Activated T-cell treated with anti-CD3 and anti-CD28 coated beads, Interleukin-2, amount 50 U/mL, for 72 hours (primary cell): ENCODE results near the gene TEDC1. TPM values are rescaled to one million over a fixed set of nuclear protein-coding genes. Genes with fewer than 3 reads are reported as not detected.

Experiments
- ATAC-seq, 2 donors: fragments of 150-1000 bp; cut with Tn5 transposase; replicated peaks in 1 of 2; 2 replicates each; pipeline ENCODE4 v1.10.0; 2021; ENCODE audit warnings: moderate library complexity in 2 of 2, mild to moderate bottlenecking in 1 of 2
- DNase-seq, 2 donors: peaks; one replicate each; pipeline ENCODE4 v3.0.0; 2021 to 2022; ENCODE audit warnings: mixed read lengths in 1 of 2
- H3K27ac Mint-ChIP-seq: one replicate; pipeline ENCODE4 v1.8.0; 2022; ENCODE audit warnings: mild to moderate bottlenecking, moderate library complexity, mixed read lengths
- H3K27me3 Mint-ChIP-seq: one replicate; pipeline ENCODE4 v1.8.0; 2022; ENCODE audit warnings: low read depth, mixed read lengths
- H3K36me3 Mint-ChIP-seq, 2 donors: one replicate each; pipeline ENCODE4 v1.8.0; 2022; ENCODE audit warnings: mixed read lengths in 2 of 2, mild to moderate bottlenecking in 1 of 2; ENCODE audit not compliant: insufficient read depth in 2 of 2
- H3K4me1 Mint-ChIP-seq: one replicate; pipeline ENCODE4 v1.8.0; 2022; ENCODE audit warnings: low read depth, mixed read lengths
- H3K4me3 Mint-ChIP-seq, 2 donors: one replicate each; pipeline ENCODE4 v1.8.0; 2022; ENCODE audit warnings: mild to moderate bottlenecking in 2 of 2, mixed read lengths in 2 of 2, moderate library complexity in 2 of 2
- H3K9me3 Mint-ChIP-seq, 2 donors: one replicate each; pipeline ENCODE4 v1.8.0; 2022; ENCODE audit warnings: mixed read lengths in 2 of 2
- total RNA-seq, 2 donors: library from RNA; stranded (reverse); gene quantifications; one replicate each; pipeline ENCODE4 v1.2.3, GENCODE V29; 2022

TEDC1 gene
- total RNA-seq, 2 donors from 2014 or later: 33.0 to 36.9 TPM

DNA sequence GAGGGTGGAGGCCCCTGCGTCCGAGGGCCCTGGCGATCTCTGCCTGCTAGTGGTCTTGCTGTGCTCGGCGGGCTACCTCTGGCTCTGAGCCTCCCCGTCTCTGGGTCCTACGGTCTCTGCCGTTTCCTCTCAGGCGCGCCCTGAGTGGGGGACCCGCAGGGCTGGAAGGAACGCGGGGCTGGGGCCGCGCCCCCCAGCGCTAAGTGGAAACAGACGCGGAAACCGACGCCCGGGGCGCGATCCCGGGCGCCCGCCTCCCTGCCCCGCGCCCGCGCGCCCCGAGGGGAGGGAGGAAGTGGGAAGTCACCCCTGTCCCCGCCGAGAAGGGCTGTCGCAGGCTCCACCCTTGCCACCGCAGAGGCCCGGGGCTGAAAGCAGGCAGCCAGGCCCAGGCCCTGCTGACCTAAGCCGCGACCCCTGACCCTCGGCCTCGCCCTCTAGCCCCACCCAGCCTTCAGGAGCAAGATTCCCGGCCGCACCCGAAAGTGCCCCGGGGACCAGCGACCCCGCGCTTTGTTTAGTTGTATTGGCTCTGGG lies 3.5 kb upstream of the TEDC1 start:
- peak in 1 of 2 donors; percentile 3 for ATAC-seq
- Mint-ChIP-seq H3K4me3 (peak overlapping the region; percentile 87 to 95), H3K4me1 (peaks cover 53% of the 10 kb centered on the region), H3K36me3 (peaks cover 0 to 1% of the 10 kb centered on the region in 2 donors), H3K9me3 (no peaks in the 10 kb centered on the region), H3K27ac (peak overlapping the region; percentile 63), H3K27me3 (no peaks in the 10 kb centered on the region)
- DNase-seq: peak; percentile 74 to 78

DNA sequence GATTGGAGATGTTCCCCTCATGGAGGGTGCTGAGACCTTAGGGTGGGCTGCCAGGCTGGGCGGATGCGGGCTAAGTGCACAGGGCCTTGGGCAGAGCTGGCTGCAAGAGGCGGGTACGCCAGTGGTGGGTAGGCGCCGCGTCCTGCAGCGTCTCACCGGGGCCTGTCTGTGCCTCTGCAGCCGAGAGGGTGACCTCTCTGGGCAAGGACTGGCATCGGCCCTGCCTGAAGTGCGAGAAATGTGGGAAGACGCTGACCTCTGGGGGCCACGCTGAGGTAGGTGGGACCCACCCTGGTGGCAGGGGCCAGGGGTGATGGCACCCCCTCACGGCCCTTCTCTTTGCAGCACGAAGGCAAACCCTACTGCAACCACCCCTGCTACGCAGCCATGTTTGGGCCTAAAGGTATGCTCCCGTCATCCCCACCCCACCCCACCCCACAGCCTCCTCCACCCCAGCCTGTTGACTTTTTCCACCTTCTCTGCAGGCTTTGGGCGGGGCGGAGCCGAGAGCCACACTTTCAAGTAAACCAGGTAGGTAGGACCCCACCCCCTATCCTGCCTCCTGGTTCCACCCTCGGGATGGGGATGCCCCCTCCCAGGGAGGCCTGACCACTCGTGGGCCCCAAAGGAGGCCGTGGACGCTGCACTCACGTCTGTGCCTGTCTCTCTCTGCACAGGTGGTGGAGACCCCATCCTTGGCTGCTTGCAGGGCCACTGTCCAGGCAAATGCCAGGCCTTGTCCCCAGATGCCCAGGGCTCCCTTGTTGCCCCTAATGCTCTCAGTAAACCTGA lies 2.9 kb upstream of the TEDC1 start:
- Mint-ChIP-seq H3K4me1 (peaks cover 46% of the 10 kb centered on the region), H3K27ac (peak overlapping the region; percentile 63), H3K9me3 (no peaks in the 10 kb centered on the region), H3K27me3 (no peaks in the 10 kb centered on the region), H3K36me3 (peaks cover 0 to 1% of the 10 kb centered on the region in 2 donors), H3K4me3 (peak overlapping the region; percentile 87 to 95)
- ATAC-seq: no peak
- peak in 1 of 2 donors; percentile 39 for DNase-seq

DNA sequence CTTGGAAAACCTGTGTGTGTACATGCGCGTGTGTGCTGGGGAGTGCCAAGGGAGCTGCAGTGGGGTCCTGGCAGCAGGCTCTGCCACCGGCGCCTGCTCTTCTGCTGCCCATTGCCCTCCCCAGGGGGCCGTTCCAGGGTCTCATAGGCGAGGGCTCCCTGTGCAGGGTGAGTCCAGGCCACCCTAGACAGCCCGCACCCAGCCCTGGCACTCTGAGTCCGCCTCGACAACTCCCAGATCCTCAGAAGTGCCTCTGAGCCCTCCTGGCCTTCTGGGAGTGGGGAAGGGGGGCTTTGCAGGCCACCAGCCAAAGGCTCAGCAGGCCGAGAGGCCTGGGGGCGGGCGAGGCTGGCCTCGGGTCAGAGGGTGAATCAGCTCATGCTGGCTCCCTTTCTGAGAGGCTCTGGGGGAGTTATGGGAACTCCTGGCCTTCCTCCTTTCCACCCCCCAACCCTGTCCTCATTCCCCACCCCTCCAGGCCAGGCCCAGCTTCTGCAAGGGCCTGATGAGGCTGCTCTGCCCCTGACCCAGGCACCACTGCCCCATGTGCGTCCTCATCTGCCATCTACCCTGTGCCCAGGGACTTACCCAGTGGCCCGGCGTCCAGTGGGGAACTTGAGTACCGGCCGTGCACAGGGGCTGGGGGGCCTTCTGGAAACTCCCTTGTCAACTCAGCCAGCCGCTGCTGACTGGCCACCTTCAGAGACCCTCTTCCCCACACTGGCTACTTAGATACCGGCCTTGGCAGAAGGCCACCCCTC lies 2.1 kb upstream of the TEDC1 start:
- H3K36me3 Mint-ChIP-seq: peaks cover 0 to 1% of the 10 kb centered on the region in 2 donors
- H3K27me3 Mint-ChIP-seq: no peaks in the 10 kb centered on the region
- H3K4me3 Mint-ChIP-seq: peak overlapping the region; percentile 87 to 95
- peaks cover 44% of the 10 kb centered on the region for H3K4me1 Mint-ChIP-seq
- H3K27ac Mint-ChIP-seq: no peak overlapping the region
- no peaks in the 10 kb centered on the region for H3K9me3 Mint-ChIP-seq
- ATAC-seq (no peak), DNase-seq (no peak)

DNA sequence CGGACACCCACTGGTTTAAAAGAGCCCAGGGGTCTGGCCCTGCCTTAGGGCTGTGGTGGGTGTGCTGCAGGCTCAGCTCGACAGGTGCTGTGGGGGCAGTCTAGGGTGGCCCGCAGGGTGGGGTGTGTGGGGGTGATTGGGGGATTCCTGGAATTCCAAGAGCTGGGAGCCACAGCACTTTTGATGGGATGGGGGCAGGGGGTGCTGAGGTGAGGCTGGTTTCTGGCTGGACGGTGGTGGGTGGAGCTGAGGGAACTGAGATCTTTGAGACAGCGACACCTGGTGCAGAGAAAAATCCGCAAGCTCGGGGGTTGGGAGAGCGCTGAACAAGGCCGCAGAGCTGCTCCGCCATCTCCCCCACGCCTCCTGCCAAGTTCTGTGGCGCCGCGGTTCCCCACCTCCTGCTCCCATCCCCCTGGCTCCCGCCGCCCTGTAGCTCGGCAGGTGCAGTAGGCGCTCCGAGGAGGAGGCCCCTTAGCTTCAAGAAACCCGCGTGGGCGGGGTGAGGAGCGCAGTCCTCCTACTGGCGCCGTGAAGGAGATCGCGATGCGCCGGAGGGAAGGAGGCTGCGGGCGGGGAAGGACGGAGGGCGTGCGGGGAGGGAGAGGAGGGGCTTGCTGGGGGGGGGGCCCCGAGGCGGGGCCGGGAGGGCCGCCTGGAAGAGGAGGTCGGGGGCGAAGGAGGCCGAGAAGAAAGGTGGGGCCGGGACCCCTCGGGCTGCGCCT lies 1.3 kb upstream of the TEDC1 start:
- DNase-seq (peak; percentile 83 to 91), ATAC-seq (peak; percentile 7 to 8)
- Mint-ChIP-seq H3K27ac (peak overlapping the region; percentile 34), H3K4me1 (peaks cover 37% of the 10 kb centered on the region), H3K27me3 (no peaks in the 10 kb centered on the region), H3K9me3 (no peaks in the 10 kb centered on the region), H3K36me3 (peaks cover 0 to 1% of the 10 kb centered on the region in 2 donors), H3K4me3 (peak overlapping the region; percentile 87 to 95)

DNA sequence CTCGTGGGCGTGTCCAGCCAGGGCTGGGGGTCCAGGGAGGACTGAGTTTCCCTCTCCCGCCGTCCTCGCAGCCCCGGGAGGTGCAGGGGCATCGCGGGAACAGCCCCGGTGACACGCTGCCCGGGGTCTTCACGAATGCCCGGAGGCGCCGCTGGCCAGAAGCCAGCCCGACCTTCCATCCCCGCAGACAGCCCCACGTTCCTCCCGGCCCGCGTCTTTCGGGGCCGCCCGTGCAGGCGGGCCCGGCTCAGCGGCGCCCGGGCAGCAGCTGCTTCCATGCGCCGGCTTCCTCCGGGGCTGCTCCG lies 827 bp upstream of the TEDC1 start:
- Mint-ChIP-seq H3K9me3 (no peaks in the 10 kb centered on the region), H3K27ac (no peak overlapping the region), H3K36me3 (peaks cover 0 to 1% of the 10 kb centered on the region in 2 donors), H3K27me3 (no peaks in the 10 kb centered on the region), H3K4me1 (peaks cover 35% of the 10 kb centered on the region), H3K4me3 (peak overlapping the region; percentile 87 to 95)
- ATAC-seq: peak; percentile 1 to 2
- no peak for DNase-seq

DNA sequence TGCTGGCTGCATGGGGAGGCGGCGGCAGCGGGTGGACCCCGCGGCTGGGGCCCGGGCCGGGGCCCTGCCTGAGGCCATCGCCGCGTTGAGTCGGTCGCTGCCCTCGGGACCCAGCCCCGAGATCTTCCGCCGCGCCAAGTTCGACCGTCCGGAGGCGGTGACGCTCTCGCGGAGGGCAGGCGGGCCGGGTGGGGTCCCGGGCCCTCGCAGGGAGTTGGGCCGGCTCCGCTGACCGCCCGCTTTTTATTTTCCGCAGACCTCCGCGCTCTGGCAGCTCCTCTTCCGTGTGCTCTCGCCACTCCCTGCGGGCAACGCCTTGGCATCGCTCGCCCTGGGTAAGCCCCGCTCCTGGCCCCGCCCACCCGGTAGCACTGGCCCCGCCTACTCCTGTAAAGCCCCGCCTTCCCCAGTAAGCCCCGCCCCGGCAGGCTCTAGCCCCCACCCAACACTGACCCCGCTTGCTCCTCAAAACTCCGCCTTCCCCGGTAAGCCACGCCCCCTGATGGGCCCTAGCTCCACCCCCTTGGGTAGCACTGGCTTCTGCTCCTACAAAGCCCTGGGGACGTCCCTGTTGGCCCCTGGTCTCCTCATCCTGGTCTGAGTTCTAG lies 424 bp downstream of the TEDC1 start:
- peak; percentile 90 to 94 for DNase-seq
- peaks cover 0 to 1% of the 10 kb centered on the region in 2 donors for H3K36me3 Mint-ChIP-seq
- peaks cover 26% of the 10 kb centered on the region for H3K4me1 Mint-ChIP-seq
- H3K27ac Mint-ChIP-seq: peak overlapping the region; percentile 89
- H3K4me3 Mint-ChIP-seq: peak overlapping the region; percentile 78 to 83
- H3K27me3 Mint-ChIP-seq: no peaks in the 10 kb centered on the region
- peak; percentile 18 to 23 for ATAC-seq
- H3K9me3 Mint-ChIP-seq: no peaks in the 10 kb centered on the region

DNA sequence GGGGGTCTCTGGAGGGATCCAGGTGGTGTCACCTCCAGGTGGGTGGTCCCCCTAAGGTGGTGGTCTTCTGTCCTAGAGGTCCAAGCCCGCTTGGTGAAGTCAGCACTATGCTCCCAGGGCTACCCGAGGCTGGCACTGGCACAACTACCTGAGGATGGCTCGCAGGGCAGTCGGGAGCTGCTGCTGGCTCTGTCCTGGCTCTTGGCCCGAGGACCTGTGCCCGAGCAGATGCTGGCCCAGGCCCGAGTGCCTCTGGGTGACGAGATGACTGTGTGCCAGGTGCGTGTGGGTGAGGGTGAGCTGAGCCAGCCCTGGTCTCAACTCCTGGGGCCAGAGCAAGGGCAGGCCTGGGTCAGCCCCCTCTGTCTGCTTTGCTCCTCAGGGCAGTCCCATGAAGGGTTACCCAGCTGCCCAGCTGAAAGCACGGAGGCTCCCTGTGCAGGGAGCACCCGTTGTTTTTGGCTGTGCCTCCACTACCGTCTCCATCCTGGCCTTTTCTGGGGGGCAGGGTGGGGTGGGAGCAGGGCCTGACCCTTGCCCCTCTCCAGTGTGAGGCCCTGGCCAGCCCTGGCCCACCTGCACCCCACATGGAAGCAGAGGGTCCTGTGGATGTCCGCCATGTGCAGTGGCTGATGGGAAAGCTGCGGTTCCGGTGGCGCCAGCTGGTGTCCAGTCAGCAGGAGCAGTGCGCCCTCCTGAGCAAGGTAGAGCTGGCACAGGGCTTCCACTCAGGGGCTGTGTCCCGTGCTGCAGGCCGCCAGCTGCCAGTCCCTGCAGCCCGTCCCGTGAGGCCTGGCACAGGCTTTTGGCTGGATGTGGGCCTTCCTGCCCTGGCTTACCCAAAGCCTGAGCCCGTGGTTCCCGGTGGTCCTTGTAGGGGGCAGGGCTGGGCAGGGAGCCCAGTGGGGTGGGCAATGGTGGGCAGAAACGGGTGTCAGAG lies 1.3 kb downstream of the TEDC1 start:
- Mint-ChIP-seq H3K36me3 (peaks cover 0 to 1% of the 10 kb centered on the region in 2 donors), H3K27me3 (no peaks in the 10 kb centered on the region), H3K4me1 (peaks cover 21% of the 10 kb centered on the region), H3K9me3 (no peaks in the 10 kb centered on the region), H3K4me3 (peak overlapping the region; percentile 78 to 83), H3K27ac (peak overlapping the region; percentile 89)
- no peak for ATAC-seq
- DNase-seq: peak in 1 of 2 donors; percentile 10

GRCh38 chr14:105492971-105493871 lies 2.2 kb downstream of the TEDC1 start:
- H3K36me3 Mint-ChIP-seq: peaks cover 0 to 2% of the 10 kb centered on the region in 2 donors
- DNase-seq: peak in 1 of 2 donors; percentile 6
- peaks cover 21% of the 10 kb centered on the region for H3K4me1 Mint-ChIP-seq
- H3K4me3 Mint-ChIP-seq: no peak overlapping the region
- H3K27ac Mint-ChIP-seq: no peak overlapping the region
- no peaks in the 10 kb centered on the region for H3K27me3 Mint-ChIP-seq
- ATAC-seq: no peak
- no peaks in the 10 kb centered on the region for H3K9me3 Mint-ChIP-seq

DNA sequence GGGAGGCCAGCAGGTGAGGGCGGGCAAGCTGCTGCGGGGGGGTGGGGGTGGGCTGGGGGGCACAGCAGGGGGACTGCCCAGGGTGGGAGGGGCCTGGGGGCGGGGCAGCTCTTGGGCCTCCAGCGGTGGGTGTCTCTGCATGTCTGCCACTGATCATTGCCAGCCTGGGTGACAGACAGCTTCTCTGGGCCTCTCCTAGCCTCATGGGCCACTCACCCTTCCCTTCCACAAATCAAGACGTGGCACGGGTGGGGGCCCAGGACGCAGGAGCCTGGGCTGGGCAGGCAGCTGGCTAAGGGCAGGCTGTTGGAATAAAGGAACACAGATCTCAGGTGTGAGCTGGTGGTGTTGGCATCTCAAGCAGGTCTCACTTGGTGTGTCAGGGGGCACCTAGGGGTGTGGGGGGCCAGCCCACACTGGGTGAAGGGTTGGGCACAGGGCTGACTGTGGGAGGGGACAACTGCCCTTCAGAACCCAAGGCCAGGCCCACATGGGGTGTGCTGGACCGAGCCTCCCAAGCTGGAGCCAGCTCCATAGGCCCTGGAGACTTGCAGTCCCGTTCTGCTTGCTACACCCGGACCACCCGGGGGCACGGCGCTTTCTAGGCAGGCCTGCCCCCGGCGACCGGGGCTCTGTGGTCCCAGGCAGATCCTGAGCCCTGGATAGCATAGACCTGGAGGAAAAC lies 3.0 kb downstream of the TEDC1 start:
- no peak for ATAC-seq
- Mint-ChIP-seq H3K9me3 (no peaks in the 10 kb centered on the region), H3K27ac (no peak overlapping the region), H3K4me1 (peaks cover 14% of the 10 kb centered on the region), H3K27me3 (no peaks in the 10 kb centered on the region), H3K4me3 (no peak overlapping the region), H3K36me3 (peaks cover 0 to 5% of the 10 kb centered on the region in 2 donors)
- DNase-seq: no peak

GRCh38 chr14:105494606-105494929 lies 3.5 kb downstream of the TEDC1 start:
- peaks cover 9% of the 10 kb centered on the region for H3K4me1 Mint-ChIP-seq
- no peak overlapping the region for H3K27ac Mint-ChIP-seq
- no peak overlapping the region for H3K4me3 Mint-ChIP-seq
- H3K36me3 Mint-ChIP-seq: peaks cover 0 to 5% of the 10 kb centered on the region in 2 donors
- DNase-seq: no peak
- no peak for ATAC-seq
- H3K27me3 Mint-ChIP-seq: no peaks in the 10 kb centered on the region
- no peaks in the 10 kb centered on the region for H3K9me3 Mint-ChIP-seq
